K562 (cell line): ENCODE measurements around the gene MAP3K7. TPM values are rescaled to one million over a fixed set of nuclear protein-coding genes. Genes with fewer than 3 reads are reported as not detected.

Experiments
- CEBPG ChIP-seq, 3 experiments: fragments of 200-800 bp in 1 of 3; sonication (Bioruptor generic) in 1 of 3; sonication (generic) in 1 of 3; formaldehyde crosslinking in 1 of 3; IDR thresholded peaks in 2 of 3; conservative IDR thresholded peaks in 1 of 3; 2 replicates each; pipeline versions ENCODE4 v1.6.1 to v1.8.0; 2016 to 2022; ENCODE audit warnings: missing compliant biosample characterization in 2 of 3, missing genetic modification characterization in 2 of 3, mild to moderate bottlenecking in 1 of 3, missing genetic modification reagents in 1 of 3
- ESRRA ChIP-seq: fragments of 450-650 bp; IDR thresholded peaks from 2 replicates; pipeline ENCODE4 v1.6.1; 2014; ENCODE audit warnings: low read depth, mild to moderate bottlenecking, moderate library complexity, borderline replicate concordance
- HCFC1 ChIP-seq: IDR thresholded peaks from 2 replicates; pipeline ENCODE4 v1.6.1; 2012; ENCODE audit warnings: low read depth, low read length, improper control_type of control experiment
- HNRNPH1 ChIP-seq: fragments of 200-400 bp; formaldehyde crosslinking; optimal IDR thresholded peaks from 2 replicates; pipeline ENCODE3; 2017; ENCODE audit warnings: low read depth, mild to moderate bottlenecking, low read length, moderate library complexity
- JUND ChIP-seq, 2 experiments: IDR thresholded peaks; 2 replicates in 1 of 2; 3 replicates in 1 of 2; pipeline ENCODE4 v1.6.1; 2011; ENCODE audit warnings: borderline replicate concordance in 2 of 2, low read depth in 2 of 2, low read length in 2 of 2, improper control_type of control experiment in 1 of 2, missing biosample characterization in 1 of 2, missing genetic modification characterization in 1 of 2, missing genetic modification reagents in 1 of 2
- MEIS2 ChIP-seq: fragments of 450-650 bp; IDR thresholded peaks from 2 replicates; pipeline ENCODE4 v1.6.1; 2014; ENCODE audit warnings: mild to moderate bottlenecking; ENCODE audit not compliant: partially characterized antibody
- NFATC3 ChIP-seq: fragments of 450-650 bp; IDR thresholded peaks from 2 replicates; pipeline ENCODE4 v1.6.1; 2017; ENCODE audit warnings: mild to moderate bottlenecking
- PPARD ChIP-seq: fragments of 250-450 bp; sonication (Bioruptor Pico); IDR thresholded peaks from 2 replicates; pipeline ENCODE4 v1.8.0; 2022; ENCODE audit warnings: inconsistent platforms, mild to moderate bottlenecking, moderate library complexity
- RHOXF2B ChIP-seq: fragments of 250-450 bp; sonication (Bioruptor Pico); conservative IDR thresholded peaks from 2 replicates; pipeline ENCODE4 v1.5.1; 2021
- RUNX1 ChIP-seq: sonication (generic); IDR thresholded peaks from 2 replicates; pipeline ENCODE4 v1.6.1; 2016; ENCODE audit warnings: antibody characterized with exemption, low read depth
- SRF ChIP-seq, 2 experiments: fragments of 250-450, 450-650 bp in 1 of 2; sonication (Bioruptor Pico) in 1 of 2; sonication (generic) in 1 of 2; formaldehyde crosslinking; IDR thresholded peaks; 2 replicates each; pipeline versions ENCODE4 v1.5.0 to v1.5.1; 2020 to 2022; ENCODE audit warnings: mild to moderate bottlenecking in 1 of 2, missing genetic modification reagents in 1 of 2
- SRSF7 ChIP-seq: fragments of 200-400 bp; formaldehyde crosslinking; optimal IDR thresholded peaks from 2 replicates; pipeline ENCODE3; 2017; ENCODE audit warnings: mild to moderate bottlenecking, low read depth, low read length
- TFAP4 ChIP-seq: sonication (generic); formaldehyde crosslinking; IDR thresholded peaks from 2 replicates; pipeline ENCODE4 v1.8.0; 2022; ENCODE audit warnings: missing genetic modification reagents, mild to moderate bottlenecking, moderate library complexity, borderline replicate concordance
- XRCC4 ChIP-seq: IDR thresholded peaks from one replicate; pipeline ENCODE4 v1.6.1; 2011; ENCODE audit not compliant: insufficient read depth, insufficient read length; ENCODE audit errors: extremely low read depth
- YY1 ChIP-seq, 3 experiments: IDR thresholded peaks; 2 replicates each; pipeline ENCODE4 v1.6.1; 2011; ENCODE audit warnings: low read length in 2 of 3, mild to moderate bottlenecking in 2 of 3, moderate library complexity in 2 of 3, borderline replicate concordance in 1 of 3, control low read depth in 1 of 3, low read depth in 1 of 3; ENCODE audit not compliant: insufficient read depth in 3 of 3, insufficient replicate concordance in 2 of 3, control insufficient read depth in 1 of 3, insufficient read length in 1 of 3; ENCODE audit errors: extremely low read depth in 1 of 3
- ZBTB49 ChIP-seq: sonication (generic); formaldehyde crosslinking; IDR thresholded peaks from 2 replicates; pipeline ENCODE4 v1.8.0; 2022; ENCODE audit warnings: missing genetic modification reagents, mild to moderate bottlenecking, borderline replicate concordance
- ZFPM2 ChIP-seq: fragments of 250-450 bp; sonication (Bioruptor Pico); IDR thresholded peaks from 2 replicates; pipeline ENCODE4 v1.5.1; 2022; ENCODE audit warnings: mild to moderate bottlenecking
- ZNF764 ChIP-seq: fragments of 250-450 bp; sonication (Bioruptor Pico); IDR thresholded peaks from 2 replicates; pipeline ENCODE4 v1.4.0; 2020; ENCODE audit warnings: low read depth, mild to moderate bottlenecking, moderate library complexity
- ZZZ3 ChIP-seq: fragments of 450-650 bp; IDR thresholded peaks from 2 replicates; pipeline ENCODE4 v1.6.1; 2016; ENCODE audit warnings: antibody characterized with exemption, mild to moderate bottlenecking, moderate library complexity
- polyA plus RNA-seq, 8 experiments: library from polyadenylated mRNA; depleted of rRNA in 4 of 8; stranded (reverse) in 5 of 8; unstranded in 3 of 8; fragments of >200 nt; fragmentation: Nextera tagmentation in 2 of 8; fragmentation: Illumina TruSeq in 1 of 8; extraction: Ambion mirVana in 2 of 8; extraction: Trizol in 1 of 8; gene quantifications; 2 replicates each; pipeline versions ENCODE4 v1.2.1 to v1.2.3, GENCODE V29; 2011 to 2014; ENCODE audit warnings: inconsistent platforms in 1 of 8, missing spikeins in 1 of 8
- total RNA-seq, 7 experiments: library from RNA; depleted of rRNA in 6 of 7; stranded (reverse); fragments of >200 nt in 6 of 7; fragmentation: Illumina TruSeq in 2 of 7; extraction: Trizol in 2 of 7; gene quantifications; 2 replicates each; pipeline versions ENCODE4 v1.2.1 to v1.2.3, GENCODE V29; 2011 to 2021; ENCODE audit warnings: low replicate concordance in 1 of 7
- TF ChIP-seq, protein P1 (sequence below): fragments of 450-650 bp; IDR thresholded peaks from 2 replicates; pipeline ENCODE4 v1.6.1; 2016

MAP3K7 gene
- total and polyA plus RNA-seq, 9 of the 15 experiments (the other 6 are each of a cell fraction or from before 2014, with no cell fraction given), result 13.4 to 60.9 (median 34.8) TPM

DNA sequence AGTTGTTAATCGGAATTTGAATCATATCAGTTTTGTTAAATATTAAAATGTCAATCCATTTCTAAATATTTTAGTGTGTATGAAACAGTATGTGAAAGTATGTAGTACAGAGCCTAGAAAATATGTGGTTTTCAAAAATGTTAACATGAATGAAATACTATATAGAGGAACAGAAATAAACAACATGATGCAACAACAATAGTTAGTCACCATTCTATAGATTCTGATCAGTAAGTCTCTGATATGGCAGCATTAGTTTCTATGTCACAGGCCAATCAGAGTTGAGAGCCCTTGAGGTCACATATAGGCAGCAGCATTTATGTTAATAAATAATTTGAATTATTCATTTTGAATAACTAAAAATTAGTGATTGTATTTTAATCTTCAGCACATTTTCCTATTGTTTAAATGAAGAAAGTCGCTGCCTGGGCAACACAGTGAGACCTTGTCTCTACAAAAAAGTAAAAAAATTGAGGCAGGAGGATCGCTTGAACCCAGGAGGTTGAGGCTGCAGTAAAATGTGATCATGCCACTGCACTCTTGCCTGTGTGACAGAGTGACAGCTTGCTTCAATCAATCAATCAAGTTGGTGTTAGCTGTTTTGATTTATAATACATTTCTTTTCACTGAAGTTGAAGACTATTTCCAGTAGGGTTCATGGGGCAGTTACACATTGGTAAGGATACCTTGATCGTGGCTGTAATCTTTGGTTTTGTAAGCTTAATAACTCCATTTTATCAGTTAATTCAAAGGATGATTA, 11.5 kb upstream of the MAP3K7 start (continued):
- no peak for TF ChIP-seq PPARD
- no peak for TF ChIP-seq NFATC3
- TF ChIP-seq YY1 (IDR thresholded peaks at IDR 0.05; ENCODE audit: borderline replicate concordance in 1 of 3, control insufficient read depth in 1 of 3, extremely low read depth in 1 of 3, insufficient read depth in 3 of 3, insufficient read length in 1 of 3, insufficient replicate concordance in 2 of 3, low read depth in 1 of 3, low read length in 2 of 3), result no peak
- no peak for TF ChIP-seq HCFC1
- TF ChIP-seq HNRNPH1, result no peak
- TF ChIP-seq ZBTB49 (CRISPR knock-in tag), result no peak
- TF ChIP-seq SRF (CRISPR knock-in tag; IDR thresholded peaks at IDR 0.05), result no peak
- no peak for TF ChIP-seq RHOXF2B (CRISPR knock-in tag)
- no peak for TF ChIP-seq CEBPG (CRISPR knock-in tag; IDR thresholded peaks at IDR 0.05)
- TF ChIP-seq CEBPG (tag; conservative IDR thresholded peaks at IDR 0.05 in 1 of 2, IDR thresholded peaks at IDR 0.05 in 1 of 2), result peak; percentile 48 to 92; a peak in 3 of 4 replicates
- TF ChIP-seq ZZZ3, result no peak
- TF ChIP-seq ESRRA, result no peak
- TF ChIP-seq RUNX1, result no peak
- no peak for TF ChIP-seq ZFPM2 (CRISPR knock-in tag)
- TF ChIP-seq ZNF764, result no peak
- TF ChIP-seq, protein P1, sequence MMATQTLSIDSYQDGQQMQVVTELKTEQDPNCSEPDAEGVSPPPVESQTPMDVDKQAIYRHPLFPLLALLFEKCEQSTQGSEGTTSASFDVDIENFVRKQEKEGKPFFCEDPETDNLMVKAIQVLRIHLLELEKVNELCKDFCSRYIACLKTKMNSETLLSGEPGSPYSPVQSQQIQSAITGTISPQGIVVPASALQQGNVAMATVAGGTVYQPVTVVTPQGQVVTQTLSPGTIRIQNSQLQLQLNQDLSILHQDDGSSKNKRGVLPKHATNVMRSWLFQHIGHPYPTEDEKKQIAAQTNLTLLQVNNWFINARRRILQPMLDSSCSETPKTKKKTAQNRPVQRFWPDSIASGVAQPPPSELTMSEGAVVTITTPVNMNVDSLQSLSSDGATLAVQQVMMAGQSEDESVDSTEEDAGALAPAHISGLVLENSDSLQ, result peak; percentile 69
- 0 out of 2 replicates have a peak, but pooled peaks have one; percentile 39 for TF ChIP-seq JUND (IDR thresholded peaks at IDR 0.05; ENCODE audit: borderline replicate concordance, low read depth, low read length)
- no peak for TF ChIP-seq JUND (tag; IDR thresholded peaks at IDR 0.05; ENCODE audit: borderline replicate concordance, low read depth, low read length)
- TF ChIP-seq XRCC4, result no peak
- TF ChIP-seq TFAP4 (CRISPR knock-in tag), result no peak
- TF ChIP-seq MEIS2, result peak; percentile 81
- no peak for TF ChIP-seq SRSF7
